Liver (tissue), 3 donors: Measurements from ENCODE around the gene CHRNB1.

Source experiments
- CTCF ChIP-seq: fragments of 150-350 bp; IDR thresholded peaks from 2 replicates; pipeline ENCODE4 v1.5.1; 2017; ENCODE audit warnings: improper control_type of control experiment, low read depth, low read length; ENCODE audit not compliant: missing input control
- FOXA1 ChIP-seq: IDR thresholded peaks from 2 replicates; pipeline ENCODE4 v1.6.1; 2016; ENCODE audit warnings: antibody characterized with exemption
- MAX ChIP-seq: IDR thresholded peaks from 2 replicates; pipeline ENCODE4 v1.6.1; 2016; ENCODE audit warnings: antibody characterized with exemption
- RAD21 ChIP-seq, 2 donors: IDR thresholded peaks; 2 replicates each; pipeline ENCODE4 v1.6.1; 2016; ENCODE audit warnings: antibody characterized with exemption in 2 of 2, mild to moderate bottlenecking in 2 of 2
- TF ChIP-seq, protein P1 (sequence below): IDR thresholded peaks from 2 replicates; pipeline ENCODE4 v1.6.1; 2016; ENCODE audit warnings: antibody characterized with exemption, mild to moderate bottlenecking
- donor health status: healthy.
- donor health status: healthy.

DNA sequence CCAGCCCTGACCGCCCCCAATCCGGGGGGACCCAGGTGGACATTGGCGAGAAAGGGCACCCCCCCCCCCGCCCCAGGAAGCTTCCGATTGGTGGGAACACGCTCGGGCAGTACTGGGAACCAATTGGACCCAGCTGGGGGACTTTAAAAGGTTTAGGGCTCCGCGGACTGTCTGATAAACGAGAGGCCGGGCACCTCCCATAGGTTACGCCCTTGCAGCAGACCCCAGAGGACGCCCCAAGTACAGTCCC is 41.2 kb upstream of the CHRNB1 start:
- TF ChIP-seq CTCF (no peak), RAD21 (IDR thresholded peaks at IDR 0.05) (no peak), FOXA1 (no peak), MAX (no peak)
- TF ChIP-seq, protein P1, sequence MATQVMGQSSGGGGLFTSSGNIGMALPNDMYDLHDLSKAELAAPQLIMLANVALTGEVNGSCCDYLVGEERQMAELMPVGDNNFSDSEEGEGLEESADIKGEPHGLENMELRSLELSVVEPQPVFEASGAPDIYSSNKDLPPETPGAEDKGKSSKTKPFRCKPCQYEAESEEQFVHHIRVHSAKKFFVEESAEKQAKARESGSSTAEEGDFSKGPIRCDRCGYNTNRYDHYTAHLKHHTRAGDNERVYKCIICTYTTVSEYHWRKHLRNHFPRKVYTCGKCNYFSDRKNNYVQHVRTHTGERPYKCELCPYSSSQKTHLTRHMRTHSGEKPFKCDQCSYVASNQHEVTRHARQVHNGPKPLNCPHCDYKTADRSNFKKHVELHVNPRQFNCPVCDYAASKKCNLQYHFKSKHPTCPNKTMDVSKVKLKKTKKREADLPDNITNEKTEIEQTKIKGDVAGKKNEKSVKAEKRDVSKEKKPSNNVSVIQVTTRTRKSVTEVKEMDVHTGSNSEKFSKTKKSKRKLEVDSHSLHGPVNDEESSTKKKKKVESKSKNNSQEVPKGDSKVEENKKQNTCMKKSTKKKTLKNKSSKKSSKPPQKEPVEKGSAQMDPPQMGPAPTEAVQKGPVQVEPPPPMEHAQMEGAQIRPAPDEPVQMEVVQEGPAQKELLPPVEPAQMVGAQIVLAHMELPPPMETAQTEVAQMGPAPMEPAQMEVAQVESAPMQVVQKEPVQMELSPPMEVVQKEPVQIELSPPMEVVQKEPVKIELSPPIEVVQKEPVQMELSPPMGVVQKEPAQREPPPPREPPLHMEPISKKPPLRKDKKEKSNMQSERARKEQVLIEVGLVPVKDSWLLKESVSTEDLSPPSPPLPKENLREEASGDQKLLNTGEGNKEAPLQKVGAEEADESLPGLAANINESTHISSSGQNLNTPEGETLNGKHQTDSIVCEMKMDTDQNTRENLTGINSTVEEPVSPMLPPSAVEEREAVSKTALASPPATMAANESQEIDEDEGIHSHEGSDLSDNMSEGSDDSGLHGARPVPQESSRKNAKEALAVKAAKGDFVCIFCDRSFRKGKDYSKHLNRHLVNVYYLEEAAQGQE, result no peak
